Thymus (tissue), 11 donors: ENCODE measurements around the gene PXMP4. TPM values are rescaled to one million over a fixed set of nuclear protein-coding genes. Genes with fewer than 3 reads are reported as not detected.
"Not testable (repeated sequence)": the region's sequence is repeated elsewhere in the genome, so short reads cannot be mapped to it uniquely, and the experiment has no call there.

Source experiments
- DNase-seq, 9 donors: peaks; one replicate each; pipeline ENCODE4 v3.0.0-alpha.2; 2013; ENCODE audit warnings: low spot score in 9 of 9, low read depth in 6 of 9, missing footprints in 1 of 9
- H3K27ac ChIP-seq, 2 donors: one replicate each; pipeline ENCODE4 v1.5.1; 2013; ENCODE audit warnings: control low read depth in 1 of 2, low read depth in 1 of 2, low read length in 1 of 2, mild to moderate bottlenecking in 1 of 2, moderate library complexity in 1 of 2
- H3K27me3 ChIP-seq, 2 donors: one replicate each; pipeline ENCODE4 v1.5.1; 2013; ENCODE audit warnings: low read length in 1 of 2; ENCODE audit not compliant: control insufficient read depth in 2 of 2, insufficient read depth in 1 of 2
- H3K36me3 ChIP-seq, 2 donors: one replicate each; pipeline ENCODE4 v1.5.1; 2013; ENCODE audit warnings: low read length in 1 of 2, mild to moderate bottlenecking in 1 of 2, moderate library complexity in 1 of 2; ENCODE audit not compliant: control insufficient read depth in 2 of 2, insufficient read depth in 2 of 2
- H3K4me1 ChIP-seq, 2 donors: one replicate each; pipeline ENCODE4 v1.5.1; 2013; ENCODE audit warnings: low read length in 2 of 2; ENCODE audit not compliant: control insufficient read depth in 2 of 2, insufficient read depth in 2 of 2
- H3K4me3 ChIP-seq, 2 donors: one replicate each; pipeline ENCODE4 v1.5.1; 2013; ENCODE audit warnings: low read length in 2 of 2, control low read depth in 1 of 2, mild to moderate bottlenecking in 1 of 2
- H3K9me3 ChIP-seq, 2 donors: one replicate each; pipeline ENCODE4 v1.5.1; 2013; ENCODE audit warnings: low read length in 1 of 2, mild to moderate bottlenecking in 1 of 2; ENCODE audit not compliant: control insufficient read depth in 2 of 2, insufficient read depth in 1 of 2
- WGBS: extraction: QIAGEN DNeasy Blood & Tissue Kit; methylation state at CpG from one replicate; pipeline ENCODE4 v1.1.7; 2013; 5-methylcytosine and 5-hydroxymethylcytosine counted together
- polyA plus RNA-seq: library from polyadenylated mRNA; stranded (reverse); fragments of 200-250 nt; gene quantifications from one replicate; pipeline ENCODE4 v1.2.3, GENCODE V29; 2013
- total RNA-seq: library from RNA; stranded (reverse); fragments of 120-200 nt; gene quantifications from one replicate; pipeline ENCODE4 v1.2.4, GENCODE V29; 2013
- donor health status: healthy.

The PXMP4 gene
- total and polyA plus RNA-seq, 2 donors = 3.8 to 4.0 TPM

GRCh38 chr20:33701629-33702450 is 18.3 kb downstream of the PXMP4 start:
- H3K27ac ChIP-seq = no peak overlapping the region
- H3K9me3 ChIP-seq = peaks cover 0 to 11% of the 10 kb centered on the region in 2 donors
- H3K4me1 ChIP-seq = no peaks in the 10 kb centered on the region
- H3K27me3 ChIP-seq = no peaks in the 10 kb centered on the region
- no peak for DNase-seq
- WGBS = 98% methylated on average over 25 of the region's 27 CpGs
- H3K4me3 ChIP-seq = no peak overlapping the region
- H3K36me3 ChIP-seq = peaks cover 4 to 7% of the 10 kb centered on the region in 2 donors

DNA sequence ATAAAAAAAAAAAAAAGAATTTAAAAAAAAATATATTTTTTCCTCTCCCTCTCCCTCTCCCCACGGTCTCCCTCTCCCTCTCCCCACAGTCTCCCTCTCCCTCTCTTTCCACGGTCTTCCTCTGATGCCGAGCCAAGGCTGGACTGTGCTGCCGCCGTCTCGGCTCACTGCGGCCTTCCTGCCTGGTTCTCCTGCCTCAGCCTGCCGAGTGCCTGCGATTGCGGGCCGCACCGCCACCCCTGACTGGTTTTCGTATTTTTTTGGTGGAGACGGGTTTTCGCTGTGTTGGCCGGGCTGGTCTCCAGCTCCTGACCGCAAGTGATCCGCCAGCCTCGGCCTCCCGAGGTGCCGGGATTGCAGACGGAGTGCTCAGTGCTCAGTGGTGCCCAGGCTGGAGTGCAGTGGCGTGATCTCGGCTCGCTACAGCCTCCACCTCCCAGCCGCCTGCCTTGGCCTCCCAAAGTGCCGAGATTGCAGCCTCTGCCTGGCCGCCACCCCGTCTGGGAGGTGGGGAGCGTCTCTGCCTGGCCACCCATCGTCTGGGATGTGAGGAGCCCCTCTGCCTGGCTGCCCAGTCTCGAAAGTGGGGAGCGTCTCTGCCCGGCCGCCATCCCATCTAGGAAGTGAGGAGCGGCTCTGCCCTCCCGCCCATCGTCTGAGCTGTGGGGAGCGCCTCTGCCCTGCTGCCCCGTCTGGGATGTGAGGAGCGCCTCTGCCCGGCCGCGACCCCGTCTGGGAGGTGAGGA is 19.2 kb downstream of the PXMP4 start:
- not testable (repeated sequence) for DNase-seq, H3K27ac ChIP-seq, H3K27me3 ChIP-seq, H3K4me3 ChIP-seq, H3K36me3 ChIP-seq, H3K4me1 ChIP-seq
- 94% methylated on average over 42 of the region's 45 CpGs for WGBS
- H3K9me3 ChIP-seq = peaks cover 0 to 11% of the 10 kb centered on the region in 2 donors

- H3K4me1 ChIP-seq, H3K4me3 ChIP-seq, H3K27me3 ChIP-seq, DNase-seq, H3K36me3 ChIP-seq, H3K27ac ChIP-seq: not testable (repeated sequence)
- WGBS = 95% methylated on average over 19 of the region's 27 CpGs
- peaks cover 0 to 11% of the 10 kb centered on the region in 2 donors for H3K9me3 ChIP-seq
Measured at GRCh38 chr20:33698966-33699365, 21.1 kb downstream of the PXMP4 start.

DNA sequence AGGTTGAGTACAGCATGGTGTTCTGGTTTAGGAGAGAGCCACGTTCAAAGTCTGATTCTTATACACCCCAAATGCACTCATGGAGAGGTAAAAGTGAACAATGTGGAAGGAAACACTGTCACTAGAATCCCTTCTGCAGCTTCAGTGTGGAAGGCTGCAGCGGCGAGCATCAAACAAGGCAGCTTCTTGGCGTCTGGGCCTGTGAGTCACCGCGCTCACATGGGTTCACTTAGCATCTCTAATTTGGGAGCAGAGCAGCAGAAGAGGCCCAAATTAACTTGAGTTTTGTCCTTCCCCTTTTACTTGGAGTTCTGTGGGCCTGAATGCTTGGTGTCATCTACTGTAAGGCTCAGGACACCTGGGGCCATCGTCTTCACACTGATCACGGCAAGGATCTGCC is 23.0 kb downstream of the PXMP4 start:
- Histone ChIP-seq H3K4me1 (no peaks in the 10 kb centered on the region), H3K36me3 (no peaks in the 10 kb centered on the region), H3K27ac (no peak overlapping the region), H3K27me3 (no peaks in the 10 kb centered on the region), H3K9me3 (peaks cover 0 to 11% of the 10 kb centered on the region in 2 donors), H3K4me3 (no peak overlapping the region)
- WGBS = 94% methylated on average over 8 of the region's 8 CpGs
- no peak for DNase-seq

- WGBS = 97% methylated on average over 4 of the region's 4 CpGs
- H3K4me1 ChIP-seq = no peaks in the 10 kb centered on the region
- no peaks in the 10 kb centered on the region for H3K27me3 ChIP-seq
- no peak overlapping the region for H3K4me3 ChIP-seq
- H3K27ac ChIP-seq = no peak overlapping the region
- H3K9me3 ChIP-seq = peaks cover 0 to 11% of the 10 kb centered on the region in 2 donors
- no peak for DNase-seq
- no peaks in the 10 kb centered on the region for H3K36me3 ChIP-seq
Measured at GRCh38 chr20:33696448-33696847, 23.7 kb downstream of the PXMP4 start.

- 93% methylated on average over 6 of the region's 6 CpGs for WGBS
- H3K9me3 ChIP-seq = peaks cover 0 to 3% of the 10 kb centered on the region in 2 donors
- no peak overlapping the region for H3K27ac ChIP-seq
- no peaks in the 10 kb centered on the region for H3K36me3 ChIP-seq
- H3K4me3 ChIP-seq = no peak overlapping the region
- peaks cover 3 to 15% of the 10 kb centered on the region in 2 donors for H3K4me1 ChIP-seq
- no peaks in the 10 kb centered on the region for H3K27me3 ChIP-seq
- no peak for DNase-seq
Measured at GRCh38 chr20:33694639-33695012, 25.5 kb downstream of the PXMP4 start.

DNA sequence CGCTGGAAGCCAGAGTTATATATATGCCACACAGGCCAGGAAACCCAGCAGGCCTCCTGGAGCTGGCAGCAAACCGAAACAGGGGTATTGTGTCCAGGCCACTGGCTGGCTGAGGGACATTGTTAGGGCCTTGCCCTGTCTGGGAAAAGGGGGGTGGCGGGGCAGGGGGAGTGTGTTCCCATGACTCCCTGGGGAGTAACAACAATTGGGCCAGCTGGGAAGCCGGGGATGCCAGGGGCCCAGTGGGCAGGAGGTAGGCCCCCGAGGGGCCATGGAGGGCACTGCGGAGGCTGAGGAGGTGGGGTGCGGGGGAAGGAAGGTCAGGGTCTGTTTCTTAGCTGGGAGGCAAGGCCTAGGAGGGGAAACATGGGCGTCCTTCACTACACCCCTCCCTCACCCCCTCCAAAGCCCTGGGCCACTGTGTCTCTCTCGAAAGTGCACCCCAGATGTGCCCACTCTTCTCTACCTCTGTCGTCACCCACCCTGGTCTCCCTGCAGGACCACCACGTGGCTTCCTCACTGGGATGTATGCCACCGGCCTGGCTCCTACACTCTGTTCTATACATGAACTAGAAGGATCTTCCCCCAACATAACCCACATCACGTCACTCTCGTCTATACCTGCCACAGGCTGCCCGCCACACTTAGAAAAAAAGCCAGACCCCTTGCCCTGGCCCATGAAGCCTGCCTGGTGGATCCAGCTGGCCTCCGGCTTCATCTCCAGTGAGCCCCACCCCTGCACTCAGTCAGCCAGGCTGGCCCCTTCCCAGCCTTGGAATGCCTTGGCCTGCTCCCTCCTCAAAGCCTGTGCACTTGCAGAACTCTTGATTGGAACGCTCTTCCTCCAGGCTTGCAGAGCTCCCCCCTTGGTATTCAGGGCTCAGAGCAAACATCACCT is 26.1 kb downstream of the PXMP4 start:
- Histone ChIP-seq H3K4me3 (no peak overlapping the region), H3K4me1 (peaks cover 3 to 20% of the 10 kb centered on the region in 2 donors), H3K9me3 (peaks cover 0 to 3% of the 10 kb centered on the region in 2 donors), H3K36me3 (no peaks in the 10 kb centered on the region), H3K27ac (no peak overlapping the region), H3K27me3 (no peaks in the 10 kb centered on the region)
- WGBS = 96% methylated on average over 17 of the region's 17 CpGs
- no peak for DNase-seq

DNA sequence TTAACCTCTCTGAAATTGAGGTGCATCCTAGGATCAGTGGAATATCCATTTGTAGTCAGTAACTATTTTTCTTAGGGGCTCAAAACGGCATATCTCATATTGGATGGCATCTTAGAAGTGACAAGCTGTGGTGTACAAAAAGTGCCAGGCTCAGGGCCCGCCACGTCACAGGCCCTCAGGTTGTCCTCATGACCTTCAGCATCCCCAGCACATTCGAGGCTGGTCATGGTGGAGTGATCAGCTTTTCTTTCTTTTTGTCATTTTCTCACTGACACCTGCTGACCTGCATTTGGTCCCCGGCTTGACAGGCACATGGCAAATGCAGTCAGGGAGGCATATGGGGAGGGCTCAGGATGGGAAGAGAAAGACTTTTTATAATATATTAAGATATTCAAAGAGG is 26.8 kb downstream of the PXMP4 start:
- WGBS = 95% methylated on average over 5 of the region's 5 CpGs
- Histone ChIP-seq H3K4me1 (peaks cover 3 to 23% of the 10 kb centered on the region in 2 donors), H3K4me3 (no peak overlapping the region), H3K9me3 (peaks cover 0 to under 1% of the 10 kb centered on the region in 2 donors), H3K27ac (no peak overlapping the region), H3K27me3 (no peaks in the 10 kb centered on the region), H3K36me3 (no peaks in the 10 kb centered on the region)
- no peak for DNase-seq
